ENCODE results near the gene ZNF845.
A peak's percentile ranks its signal among the peaks of the same experiment; 100 is the strongest.
"Not testable (repeated sequence)": the region's sequence is repeated elsewhere in the genome, so short reads cannot be mapped to it uniquely, and the experiment has no call there.

The ZNF845 gene

GRCh38 chr19:53333463-53334449 lies at the start of gene ZNF845:
ZNF845 (plus strand) TSS chr19:53333749; CDS start chr19:53341308, 7,559 bp downstream.
- peak; percentile 64 for DNase-seq

- no peak for DNase-seq
These were observed 48.5 kb upstream of the ZNF845 start for GRCh38 chr19:53285087-53285486.

GRCh38 chr19:53290758-53291549 lies 42.6 kb upstream of the ZNF845 start:
- no peak for DNase-seq

GRCh38 chr19:53294786-53295441 lies 38.6 kb upstream of the ZNF845 start:
- no peak for DNase-seq

GRCh38 chr19:53301341-53301740 lies 32.2 kb upstream of the ZNF845 start:
- DNase-seq = not testable (repeated sequence)

GRCh38 chr19:53308339-53308811 lies 25.2 kb upstream of the ZNF845 start:
- DNase-seq = no peak

- DNase-seq = no peak
These were observed 22.5 kb upstream of the ZNF845 start for GRCh38 chr19:53311044-53311443.

GRCh38 chr19:53311897-53312296 lies 21.7 kb upstream of the ZNF845 start:
- DNase-seq = no peak

- DNase-seq = no peak
These were observed 4.6 kb upstream of the ZNF845 start for GRCh38 chr19:53328967-53329366.

- DNase-seq = no peak
These were observed 1.1 kb upstream of the ZNF845 start for GRCh38 chr19:53332484-53332883.

- DNase-seq = no peak
These were observed 485 bp upstream of the ZNF845 start for GRCh38 chr19:53333066-53333462.

- DNase-seq = not testable (repeated sequence)
These were observed 10.9 kb downstream of the ZNF845 start for GRCh38 chr19:53344403-53344802.

GRCh38 chr19:53355739-53356138 lies 22.2 kb downstream of the ZNF845 start:
- no peak for DNase-seq

GRCh38 chr19:53357821-53358581 lies 24.5 kb downstream of the ZNF845 start:
- DNase-seq = no peak

GRCh38 chr19:53360056-53360455 lies 26.5 kb downstream of the ZNF845 start:
- DNase-seq = not testable (repeated sequence)

GRCh38 chr19:53365134-53365898 lies 31.8 kb downstream of the ZNF845 start, which contains the start of gene ZNF525:
ZNF525 (plus strand) TSS chr19:53365705; CDS start chr19:53372282, 6,577 bp downstream.
- DNase-seq = peak; percentile 82

GRCh38 chr19:53365899-53366493 lies 32.4 kb downstream of the ZNF845 start:
- no peak for DNase-seq

- DNase-seq = no peak
These were observed 38.6 kb downstream of the ZNF845 start for GRCh38 chr19:53372196-53372595.

GRCh38 chr19:53374288-53374687 lies 40.7 kb downstream of the ZNF845 start:
- DNase-seq = no peak

- no peak for DNase-seq
These were observed 41.2 kb downstream of the ZNF845 start for GRCh38 chr19:53374743-53375142.

GRCh38 chr19:53381376-53381775 lies 47.8 kb downstream of the ZNF845 start:
- no peak for DNase-seq
